Measurements from ENCODE around the gene MYOD1. TPM values are rescaled to one million over a fixed set of nuclear protein-coding genes. Genes with fewer than 3 reads are reported as not detected.

Gene MYOD1
- total RNA-seq, 1 experiment from 2014 or later: not detected

DNA sequence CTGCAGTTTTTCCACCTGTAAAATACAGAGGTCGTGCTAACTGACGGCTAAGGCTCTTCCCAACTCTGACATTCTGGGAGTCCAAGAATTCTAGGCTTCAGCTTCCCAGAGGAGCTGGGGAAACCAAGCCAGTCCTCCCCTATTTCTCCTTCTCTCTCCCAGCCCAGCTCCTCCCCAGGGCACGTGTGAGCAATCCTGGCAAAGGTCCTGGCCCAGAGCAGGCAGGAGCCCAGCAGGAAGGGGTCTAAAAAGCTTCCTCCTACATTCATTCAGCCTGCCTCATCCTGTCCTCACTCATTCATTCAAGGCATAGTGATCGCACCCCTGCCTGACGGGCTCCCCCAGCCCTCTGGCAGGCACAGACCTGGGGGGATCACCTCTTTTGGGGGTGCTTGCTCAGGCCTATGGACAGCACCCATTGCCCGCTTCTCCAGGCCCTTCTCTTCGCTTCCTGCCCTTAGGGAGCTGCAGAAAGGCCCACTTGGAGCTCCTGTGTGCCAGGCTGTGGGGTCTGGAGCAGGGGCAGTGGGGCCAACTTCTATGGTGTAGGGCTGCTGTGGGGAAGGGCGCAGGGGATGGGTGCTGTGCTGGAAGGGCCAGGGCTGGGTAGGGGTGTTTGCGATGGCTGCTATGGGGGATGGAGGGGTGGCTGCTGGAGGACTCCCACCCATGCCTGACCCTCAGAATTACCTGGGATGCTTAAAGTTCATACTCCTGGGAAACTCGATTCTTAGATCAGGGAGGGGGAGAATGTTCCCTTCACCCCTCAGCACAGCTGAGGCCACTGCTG is 25.0 kb downstream of the MYOD1 start:
- no TSS peak for BruUV-seq (replicated peaks)
- CTCF ChIA-PET: no interaction called here
- no peak for ATAC-seq

More for the DNA sequence above, 25.0 kb downstream of the MYOD1 start:
- Histone ChIP-seq H3K4me2 (ENCODE audit: low read length) (no peak overlapping the region), H3K36me3 (ENCODE audit: control insufficient read depth in 1 of 2, insufficient read depth in 2 of 2, low read length in 2 of 2) (no peaks in the 10 kb centered on the region), H3K9me3 (ENCODE audit: control insufficient read depth in 1 of 2, insufficient read depth in 1 of 2, low read depth in 1 of 2, low read length in 2 of 2) (no peaks in the 10 kb centered on the region), H3K4me3 (replicated peaks in 1 of 2; ENCODE audit: low read depth in 1 of 2, low read length in 2 of 2) (no peak overlapping the region), H3K27ac (ENCODE audit: low read depth, low read length) (no peak overlapping the region), H3K9ac (ENCODE audit: low read length) (no peak overlapping the region), H3K9me2 (ENCODE audit: insufficient read depth) (no peaks in the 10 kb centered on the region), H2AFZ (ENCODE audit: low read depth, low read length, poor library complexity, severe bottlenecking) (no peak overlapping the region), H3K27me3 (ENCODE audit: insufficient read depth, low read length) (no peaks in the 10 kb centered on the region), H3K79me2 (ENCODE audit: insufficient read depth, low read length) (no peaks in the 10 kb centered on the region), H4K20me1 (ENCODE audit: insufficient read depth) (no peaks in the 10 kb centered on the region), H3K4me1 (ENCODE audit: control insufficient read depth in 1 of 2, insufficient read depth in 2 of 2, low read length in 2 of 2) (0 out of 4 replicates have a peak, but pooled peaks cover 0 to 5% of the 10 kb centered on the region in 2 experiments)
- DNase-seq (ENCODE audit: low read depth, low spot score): no peak
- TF ChIP-seq, protein P1, sequence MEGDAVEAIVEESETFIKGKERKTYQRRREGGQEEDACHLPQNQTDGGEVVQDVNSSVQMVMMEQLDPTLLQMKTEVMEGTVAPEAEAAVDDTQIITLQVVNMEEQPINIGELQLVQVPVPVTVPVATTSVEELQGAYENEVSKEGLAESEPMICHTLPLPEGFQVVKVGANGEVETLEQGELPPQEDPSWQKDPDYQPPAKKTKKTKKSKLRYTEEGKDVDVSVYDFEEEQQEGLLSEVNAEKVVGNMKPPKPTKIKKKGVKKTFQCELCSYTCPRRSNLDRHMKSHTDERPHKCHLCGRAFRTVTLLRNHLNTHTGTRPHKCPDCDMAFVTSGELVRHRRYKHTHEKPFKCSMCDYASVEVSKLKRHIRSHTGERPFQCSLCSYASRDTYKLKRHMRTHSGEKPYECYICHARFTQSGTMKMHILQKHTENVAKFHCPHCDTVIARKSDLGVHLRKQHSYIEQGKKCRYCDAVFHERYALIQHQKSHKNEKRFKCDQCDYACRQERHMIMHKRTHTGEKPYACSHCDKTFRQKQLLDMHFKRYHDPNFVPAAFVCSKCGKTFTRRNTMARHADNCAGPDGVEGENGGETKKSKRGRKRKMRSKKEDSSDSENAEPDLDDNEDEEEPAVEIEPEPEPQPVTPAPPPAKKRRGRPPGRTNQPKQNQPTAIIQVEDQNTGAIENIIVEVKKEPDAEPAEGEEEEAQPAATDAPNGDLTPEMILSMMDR (IDR thresholded peaks at IDR 0.05 in 2 of 3, conservative IDR thresholded peaks at IDR 0.05 in 1 of 3; ENCODE audit: borderline replicate concordance in 1 of 3, insufficient read depth in 1 of 3, low read depth in 2 of 3, low read length in 2 of 3): no peak
- TF ChIP-seq RAD21 (IDR thresholded peaks at IDR 0.05; ENCODE audit: low read depth) (no peak), SIN3A (IDR thresholded peaks at IDR 0.05; ENCODE audit: low read depth) (no peak), YY1 (IDR thresholded peaks at IDR 0.05; ENCODE audit: extremely low read depth, insufficient replicate concordance, low read depth, low read length) (no peak), SP1 (IDR thresholded peaks at IDR 0.05; ENCODE audit: low read depth) (no peak), EZH2phosphoT487 (IDR thresholded peaks at IDR 0.05; ENCODE audit: borderline replicate concordance) (no peak), EGR1 (IDR thresholded peaks at IDR 0.05; ENCODE audit: low read depth) (no peak), POLR2AphosphoS5 (IDR thresholded peaks at IDR 0.05; ENCODE audit: low read depth, low read length) (no peak)
- TF ChIP-seq, protein P2, sequence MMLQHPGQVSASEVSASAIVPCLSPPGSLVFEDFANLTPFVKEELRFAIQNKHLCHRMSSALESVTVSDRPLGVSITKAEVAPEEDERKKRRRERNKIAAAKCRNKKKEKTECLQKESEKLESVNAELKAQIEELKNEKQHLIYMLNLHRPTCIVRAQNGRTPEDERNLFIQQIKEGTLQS (IDR thresholded peaks at IDR 0.05): no peak
- ChIA-PET POLR2A (no interaction called here), RAD21 (ENCODE audit: low non-redundant PET in 1 of 2, low total read pairs in 2 of 2, uncharacterized antibody in 2 of 2, unreplicated experiment in 2 of 2) (no interaction called here)
- intact Hi-C loops (cut with micrococcal nuclease): no loop called here
